WTC11 (cell line): ENCODE data around the gene SOSTDC1.

Experiments
- CBFB ChIP-seq: sonication (generic); formaldehyde crosslinking; IDR thresholded peaks from 2 replicates; pipeline ENCODE4 v1.8.1; 2022; ENCODE audit warnings: mild to moderate bottlenecking, low read depth, missing genetic modification reagents
- ELF4 ChIP-seq: sonication (generic); formaldehyde crosslinking; IDR thresholded peaks from 2 replicates; pipeline ENCODE4 v1.8.1; 2022; ENCODE audit warnings: low read depth, mild to moderate bottlenecking, moderate library complexity, missing genetic modification reagents
- ESRRA ChIP-seq: sonication (generic); formaldehyde crosslinking; IDR thresholded peaks from 2 replicates; pipeline ENCODE4 v1.8.1; 2022; ENCODE audit warnings: mild to moderate bottlenecking, missing genetic modification reagents, borderline replicate concordance
- FOXP1 ChIP-seq: sonication (generic); formaldehyde crosslinking; IDR thresholded peaks from 2 replicates; pipeline ENCODE4 v1.8.0; 2022; ENCODE audit warnings: missing genetic modification reagents, mild to moderate bottlenecking, moderate library complexity, borderline replicate concordance
- GABPB1 ChIP-seq: sonication (generic); formaldehyde crosslinking; IDR thresholded peaks from 2 replicates; pipeline ENCODE4 v1.8.1; 2023; ENCODE audit warnings: mild to moderate bottlenecking, missing genetic modification reagents
- JAZF1 ChIP-seq: fragments of 250-450 bp; sonication (Bioruptor Pico); IDR thresholded peaks from 2 replicates; pipeline ENCODE4 v1.9.0; 2021; ENCODE audit warnings: moderate library complexity, mild to moderate bottlenecking, inconsistent platforms
- NFYB ChIP-seq: sonication (generic); formaldehyde crosslinking; conservative IDR thresholded peaks from 2 replicates; pipeline ENCODE4 v1.8.0; 2022; ENCODE audit warnings: low read depth, missing genetic modification reagents
- NR2C2 ChIP-seq: sonication (generic); formaldehyde crosslinking; IDR thresholded peaks from 2 replicates; pipeline ENCODE4 v1.8.0; 2022; ENCODE audit warnings: mild to moderate bottlenecking, missing genetic modification reagents
- RORB ChIP-seq: fragments of 250-450 bp; sonication (Bioruptor Pico); IDR thresholded peaks from 2 replicates; pipeline ENCODE4 v1.9.0; 2021; ENCODE audit warnings: mild to moderate bottlenecking
- TEAD4 ChIP-seq: sonication (generic); formaldehyde crosslinking; IDR thresholded peaks from 2 replicates; pipeline ENCODE4 v1.8.0; 2022; ENCODE audit warnings: mild to moderate bottlenecking, missing genetic modification reagents
- ZNF138 ChIP-seq: sonication (generic); formaldehyde crosslinking; conservative IDR thresholded peaks from 2 replicates; pipeline ENCODE4 v1.8.1; 2022; ENCODE audit warnings: mild to moderate bottlenecking, moderate library complexity, missing genetic modification reagents
- TF ChIP-seq, protein P1 (sequence below): fragments of 200-600 bp; IDR thresholded peaks from 2 replicates; pipeline ENCODE4 v1.8.0; 2022; ENCODE audit warnings: antibody characterized with exemption
- TF ChIP-seq, protein P2 (sequence below): sonication (generic); formaldehyde crosslinking; IDR thresholded peaks from 2 replicates; pipeline ENCODE4 v1.8.1; 2023; ENCODE audit warnings: mild to moderate bottlenecking, missing genetic modification reagents, moderate library complexity
- TF ChIP-seq, protein P3 (sequence below): sonication (generic); formaldehyde crosslinking; IDR thresholded peaks from 2 replicates; pipeline ENCODE4 v1.8.0; 2023; ENCODE audit warnings: missing genetic modification reagents

DNA sequence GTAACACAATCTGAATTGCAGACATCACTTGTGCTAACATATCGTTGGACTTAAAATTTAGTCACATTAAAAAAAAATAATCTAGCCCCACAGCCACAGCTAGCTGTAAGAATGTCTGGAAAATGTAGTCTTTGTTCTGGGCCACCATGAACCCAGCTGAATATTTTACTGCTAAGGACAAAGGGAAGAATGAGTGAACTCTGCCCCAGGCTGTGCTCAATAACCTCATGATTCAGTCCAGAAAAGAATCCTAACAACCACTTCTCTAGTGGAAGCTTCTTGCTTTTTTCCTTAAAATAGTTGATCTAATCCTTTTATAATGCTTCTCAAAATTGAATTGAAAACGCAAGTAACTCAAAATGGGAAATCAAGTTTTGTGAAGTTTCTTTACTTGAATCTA lies 25.6 kb upstream of the SOSTDC1 start:
- TF ChIP-seq ESRRA (CRISPR knock-in tag) (no peak), ELF4 (no peak), NR2C2 (CRISPR knock-in tag) (no peak), JAZF1 (no peak), CBFB (no peak), TEAD4 (CRISPR knock-in tag) (no peak), GABPB1 (CRISPR knock-in tag) (no peak), FOXP1 (CRISPR knock-in tag) (no peak), RORB (CRISPR knock-in tag) (no peak), ZNF138 (CRISPR knock-in tag) (no peak), NFYB (CRISPR knock-in tag) (no peak)
- TF ChIP-seq, protein P1, sequence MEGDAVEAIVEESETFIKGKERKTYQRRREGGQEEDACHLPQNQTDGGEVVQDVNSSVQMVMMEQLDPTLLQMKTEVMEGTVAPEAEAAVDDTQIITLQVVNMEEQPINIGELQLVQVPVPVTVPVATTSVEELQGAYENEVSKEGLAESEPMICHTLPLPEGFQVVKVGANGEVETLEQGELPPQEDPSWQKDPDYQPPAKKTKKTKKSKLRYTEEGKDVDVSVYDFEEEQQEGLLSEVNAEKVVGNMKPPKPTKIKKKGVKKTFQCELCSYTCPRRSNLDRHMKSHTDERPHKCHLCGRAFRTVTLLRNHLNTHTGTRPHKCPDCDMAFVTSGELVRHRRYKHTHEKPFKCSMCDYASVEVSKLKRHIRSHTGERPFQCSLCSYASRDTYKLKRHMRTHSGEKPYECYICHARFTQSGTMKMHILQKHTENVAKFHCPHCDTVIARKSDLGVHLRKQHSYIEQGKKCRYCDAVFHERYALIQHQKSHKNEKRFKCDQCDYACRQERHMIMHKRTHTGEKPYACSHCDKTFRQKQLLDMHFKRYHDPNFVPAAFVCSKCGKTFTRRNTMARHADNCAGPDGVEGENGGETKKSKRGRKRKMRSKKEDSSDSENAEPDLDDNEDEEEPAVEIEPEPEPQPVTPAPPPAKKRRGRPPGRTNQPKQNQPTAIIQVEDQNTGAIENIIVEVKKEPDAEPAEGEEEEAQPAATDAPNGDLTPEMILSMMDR, result no peak
- TF ChIP-seq, protein P2, sequence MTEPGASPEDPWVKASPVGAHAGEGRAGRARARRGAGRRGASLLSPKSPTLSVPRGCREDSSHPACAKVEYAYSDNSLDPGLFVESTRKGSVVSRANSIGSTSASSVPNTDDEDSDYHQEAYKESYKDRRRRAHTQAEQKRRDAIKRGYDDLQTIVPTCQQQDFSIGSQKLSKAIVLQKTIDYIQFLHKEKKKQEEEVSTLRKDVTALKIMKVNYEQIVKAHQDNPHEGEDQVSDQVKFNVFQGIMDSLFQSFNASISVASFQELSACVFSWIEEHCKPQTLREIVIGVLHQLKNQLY (CRISPR knock-in tag), result no peak
- TF ChIP-seq, protein P3, sequence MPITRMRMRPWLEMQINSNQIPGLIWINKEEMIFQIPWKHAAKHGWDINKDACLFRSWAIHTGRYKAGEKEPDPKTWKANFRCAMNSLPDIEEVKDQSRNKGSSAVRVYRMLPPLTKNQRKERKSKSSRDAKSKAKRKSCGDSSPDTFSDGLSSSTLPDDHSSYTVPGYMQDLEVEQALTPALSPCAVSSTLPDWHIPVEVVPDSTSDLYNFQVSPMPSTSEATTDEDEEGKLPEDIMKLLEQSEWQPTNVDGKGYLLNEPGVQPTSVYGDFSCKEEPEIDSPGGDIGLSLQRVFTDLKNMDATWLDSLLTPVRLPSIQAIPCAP (CRISPR knock-in tag), result no peak
